Measurements from ENCODE around the gene C1QA. TPM values are rescaled to one million over a fixed set of nuclear protein-coding genes. Genes with fewer than 3 reads are reported as not detected.

The C1QA gene
- polyA plus RNA-seq, 4 donors: 25.7 to 215 (median 108) TPM

GRCh38 chr1:22606161-22606560 is 30.3 kb upstream of the C1QA start:
- H3K4me1 ChIP-seq (ENCODE audit: control insufficient read depth in 3 of 3, insufficient read depth in 2 of 3, low read depth in 1 of 3, low read length in 2 of 3): no peaks in the 10 kb centered on the region
- peaks cover 0 to 39% (median 9%) of the 10 kb centered on the region in 3 donors for H3K27me3 ChIP-seq (ENCODE audit: control insufficient read depth in 3 of 3, insufficient read depth in 3 of 3, low read length in 3 of 3)
- DNase-seq (no peak), FAIRE-seq (no peak)
- H3K27ac ChIP-seq (ENCODE audit: low read depth in 1 of 3, low read length in 2 of 3): no peak overlapping the region
- no peaks in the 10 kb centered on the region for H3K9me3 ChIP-seq (ENCODE audit: control insufficient read depth in 2 of 2, insufficient read depth in 1 of 2, low read depth in 1 of 2, low read length in 1 of 2)
- H3K36me3 ChIP-seq (ENCODE audit: control insufficient read depth in 3 of 3, insufficient read depth in 2 of 3, low read depth in 1 of 3, low read length in 3 of 3): no peaks in the 10 kb centered on the region
- 41 to 61% (median 51%) methylated on average over 4 of the region's 4 CpGs for WGBS, 3 donors
- H3K4me3 ChIP-seq (ENCODE audit: low read depth in 1 of 3, low read length in 3 of 3): no peak overlapping the region

- peaks cover 0 to 44% (median 10%) of the 10 kb centered on the region in 3 donors for H3K27me3 ChIP-seq (ENCODE audit: control insufficient read depth in 3 of 3, insufficient read depth in 3 of 3, low read length in 3 of 3)
- no peaks in the 10 kb centered on the region for H3K4me1 ChIP-seq (ENCODE audit: control insufficient read depth in 3 of 3, insufficient read depth in 2 of 3, low read depth in 1 of 3, low read length in 2 of 3)
- H3K36me3 ChIP-seq (ENCODE audit: control insufficient read depth in 3 of 3, insufficient read depth in 2 of 3, low read depth in 1 of 3, low read length in 3 of 3): no peaks in the 10 kb centered on the region
- 14 to 17% (median 17%) methylated on average over 9 to 10 of the region's 10 CpGs for WGBS, 3 donors
- H3K9me3 ChIP-seq (ENCODE audit: control insufficient read depth in 2 of 2, insufficient read depth in 1 of 2, low read depth in 1 of 2, low read length in 1 of 2): no peaks in the 10 kb centered on the region
- no peak overlapping the region for H3K4me3 ChIP-seq (ENCODE audit: low read depth in 1 of 3, low read length in 3 of 3)
- FAIRE-seq: no peak
- no peak for DNase-seq
- no peak overlapping the region for H3K27ac ChIP-seq (ENCODE audit: low read depth in 1 of 3, low read length in 2 of 3)
Measured at GRCh38 chr1:22607154-22607553, 29.3 kb upstream of the C1QA start.

GRCh38 chr1:22608361-22608760 is 28.1 kb upstream of the C1QA start:
- DNase-seq: no peak
- 54 to 69% (median 55%) methylated on average over 3 of the region's 3 CpGs for WGBS, 3 donors
- no peaks in the 10 kb centered on the region for H3K36me3 ChIP-seq (ENCODE audit: control insufficient read depth in 3 of 3, insufficient read depth in 2 of 3, low read depth in 1 of 3, low read length in 3 of 3)
- no peaks in the 10 kb centered on the region for H3K4me1 ChIP-seq (ENCODE audit: control insufficient read depth in 3 of 3, insufficient read depth in 2 of 3, low read depth in 1 of 3, low read length in 2 of 3)
- no peak overlapping the region for H3K27ac ChIP-seq (ENCODE audit: low read depth in 1 of 3, low read length in 2 of 3)
- H3K27me3 ChIP-seq (ENCODE audit: control insufficient read depth in 3 of 3, insufficient read depth in 3 of 3, low read length in 3 of 3): peaks cover 0 to 34% (median 10%) of the 10 kb centered on the region in 3 donors
- no peak for FAIRE-seq
- H3K9me3 ChIP-seq (ENCODE audit: control insufficient read depth in 2 of 2, insufficient read depth in 1 of 2, low read depth in 1 of 2, low read length in 1 of 2): no peaks in the 10 kb centered on the region
- no peak overlapping the region for H3K4me3 ChIP-seq (ENCODE audit: low read depth in 1 of 3, low read length in 3 of 3)

- DNase-seq (no peak), FAIRE-seq (no peak)
- Histone ChIP-seq H3K27ac (ENCODE audit: low read depth in 1 of 3, low read length in 2 of 3) (no peak overlapping the region), H3K4me1 (ENCODE audit: control insufficient read depth in 3 of 3, insufficient read depth in 2 of 3, low read depth in 1 of 3, low read length in 2 of 3) (no peaks in the 10 kb centered on the region), H3K9me3 (ENCODE audit: control insufficient read depth in 2 of 2, insufficient read depth in 1 of 2, low read depth in 1 of 2, low read length in 1 of 2) (no peaks in the 10 kb centered on the region), H3K36me3 (ENCODE audit: control insufficient read depth in 3 of 3, insufficient read depth in 2 of 3, low read depth in 1 of 3, low read length in 3 of 3) (no peaks in the 10 kb centered on the region), H3K27me3 (ENCODE audit: control insufficient read depth in 3 of 3, insufficient read depth in 3 of 3, low read length in 3 of 3) (peaks cover 0 to 35% (median 7%) of the 10 kb centered on the region in 3 donors), H3K4me3 (ENCODE audit: low read depth in 1 of 3, low read length in 3 of 3) (no peak overlapping the region)
- WGBS, 3 donors: 21 to 36% (median 28%) methylated on average over 6 of the region's 6 CpGs
Measured at GRCh38 chr1:22609291-22609690, 27.1 kb upstream of the C1QA start.

- FAIRE-seq: no peak
- 21 to 24% (median 21%) methylated on average over 7 of the region's 7 CpGs for WGBS, 3 donors
Measured at GRCh38 chr1:22611530-22611947, 24.9 kb upstream of the C1QA start.

GRCh38 chr1:22612671-22613571 is 23.5 kb upstream of the C1QA start:
- H3K27me3 ChIP-seq (ENCODE audit: control insufficient read depth in 3 of 3, insufficient read depth in 3 of 3, low read length in 3 of 3): peaks cover 0 to 34% (median 11%) of the 10 kb centered on the region in 3 donors
- WGBS, 3 donors: 37 to 49% (median 40%) methylated on average over 12 of the region's 12 CpGs
- no peak for FAIRE-seq

More at GRCh38 chr1:22611530-22611947, 24.9 kb upstream of the C1QA start:
- H3K9me3 ChIP-seq (ENCODE audit: control insufficient read depth in 2 of 2, insufficient read depth in 1 of 2, low read depth in 1 of 2, low read length in 1 of 2): no peaks in the 10 kb centered on the region
- DNase-seq: peak; percentile 15 to 75
- no peak overlapping the region for H3K4me3 ChIP-seq (ENCODE audit: low read depth in 1 of 3, low read length in 3 of 3)
- no peak overlapping the region for H3K27ac ChIP-seq (ENCODE audit: low read depth in 1 of 3, low read length in 2 of 3)
- H3K36me3 ChIP-seq (ENCODE audit: control insufficient read depth in 3 of 3, insufficient read depth in 2 of 3, low read depth in 1 of 3, low read length in 3 of 3): no peaks in the 10 kb centered on the region
- H3K27me3 ChIP-seq (ENCODE audit: control insufficient read depth in 3 of 3, insufficient read depth in 3 of 3, low read length in 3 of 3): peaks cover 0 to 32% (median 8%) of the 10 kb centered on the region in 3 donors
- no peaks in the 10 kb centered on the region for H3K4me1 ChIP-seq (ENCODE audit: control insufficient read depth in 3 of 3, insufficient read depth in 2 of 3, low read depth in 1 of 3, low read length in 2 of 3)

GRCh38 chr1:22613572-22613918 is 22.9 kb upstream of the C1QA start:
- Histone ChIP-seq H3K4me1 (ENCODE audit: control insufficient read depth in 3 of 3, insufficient read depth in 2 of 3, low read depth in 1 of 3, low read length in 2 of 3) (no peaks in the 10 kb centered on the region), H3K9me3 (ENCODE audit: control insufficient read depth in 2 of 2, insufficient read depth in 1 of 2, low read depth in 1 of 2, low read length in 1 of 2) (no peaks in the 10 kb centered on the region), H3K27ac (ENCODE audit: low read depth in 1 of 3, low read length in 2 of 3) (no peak overlapping the region), H3K27me3 (ENCODE audit: control insufficient read depth in 3 of 3, insufficient read depth in 3 of 3, low read length in 3 of 3) (peaks cover 0 to 36% (median 16%) of the 10 kb centered on the region in 3 donors), H3K4me3 (ENCODE audit: low read depth in 1 of 3, low read length in 3 of 3) (no peak overlapping the region), H3K36me3 (ENCODE audit: control insufficient read depth in 3 of 3, insufficient read depth in 2 of 3, low read depth in 1 of 3, low read length in 3 of 3) (no peaks in the 10 kb centered on the region)
- FAIRE-seq (no peak), DNase-seq (no peak)
- 58 to 72% (median 60%) methylated on average over 5 of the region's 5 CpGs for WGBS, 3 donors

More at GRCh38 chr1:22612671-22613571, 23.5 kb upstream of the C1QA start:
- Histone ChIP-seq H3K9me3 (ENCODE audit: control insufficient read depth in 2 of 2, insufficient read depth in 1 of 2, low read depth in 1 of 2, low read length in 1 of 2) (no peaks in the 10 kb centered on the region), H3K4me3 (ENCODE audit: low read depth in 1 of 3, low read length in 3 of 3) (no peak overlapping the region), H3K36me3 (ENCODE audit: control insufficient read depth in 3 of 3, insufficient read depth in 2 of 3, low read depth in 1 of 3, low read length in 3 of 3) (no peaks in the 10 kb centered on the region), H3K27ac (ENCODE audit: low read depth in 1 of 3, low read length in 2 of 3) (no peak overlapping the region), H3K4me1 (ENCODE audit: control insufficient read depth in 3 of 3, insufficient read depth in 2 of 3, low read depth in 1 of 3, low read length in 2 of 3) (no peaks in the 10 kb centered on the region)
- no peak for DNase-seq

- Histone ChIP-seq H3K9me3 (ENCODE audit: control insufficient read depth in 2 of 2, insufficient read depth in 1 of 2, low read depth in 1 of 2, low read length in 1 of 2) (no peaks in the 10 kb centered on the region), H3K27ac (ENCODE audit: low read depth in 1 of 3, low read length in 2 of 3) (no peak overlapping the region), H3K4me1 (ENCODE audit: control insufficient read depth in 3 of 3, insufficient read depth in 2 of 3, low read depth in 1 of 3, low read length in 2 of 3) (no peaks in the 10 kb centered on the region), H3K4me3 (ENCODE audit: low read depth in 1 of 3, low read length in 3 of 3) (no peak overlapping the region), H3K27me3 (ENCODE audit: control insufficient read depth in 3 of 3, insufficient read depth in 3 of 3, low read length in 3 of 3) (peaks cover 0 to 40% (median 17%) of the 10 kb centered on the region in 3 donors), H3K36me3 (ENCODE audit: control insufficient read depth in 3 of 3, insufficient read depth in 2 of 3, low read depth in 1 of 3, low read length in 3 of 3) (no peaks in the 10 kb centered on the region)
- 44 to 58% (median 54%) methylated on average over 10 to 12 of the region's 12 CpGs for WGBS, 3 donors
- no peak for FAIRE-seq
- no peak for DNase-seq
Measured at GRCh38 chr1:22613951-22614350, 22.5 kb upstream of the C1QA start.

Measured in small intestine (tissue), 7 donors.